ENCODE measurements around the gene PICK1.

The PICK1 gene

GRCh38 chr22:38038426-38038825 lies 18.8 kb upstream of the PICK1 start:
- Histone ChIP-seq H3K36me3 (ENCODE audit: insufficient read depth, insufficient read length, low read length) (no peaks in the 10 kb centered on the region), H3K9ac (ENCODE audit: insufficient read length, low read depth) (no peak overlapping the region), H3K4me1 (ENCODE audit: insufficient read depth, insufficient read length) (peaks cover 22% of the 10 kb centered on the region), H3K9me3 (ENCODE audit: insufficient read depth, low read length) (no peaks in the 10 kb centered on the region), H3K27me3 (ENCODE audit: insufficient read depth, insufficient read length) (no peaks in the 10 kb centered on the region), H3K4me3 (ENCODE audit: insufficient read length, low read depth) (no peak overlapping the region)
- TF ChIP-seq SUZ12 (IDR thresholded peaks at IDR 0.05; ENCODE audit: extremely low read depth, insufficient read depth, insufficient read length): no peak
- no peak for TF ChIP-seq YY1 (IDR thresholded peaks at IDR 0.05; ENCODE audit: insufficient read depth, insufficient read length)
- no peak for TF ChIP-seq ZNF274 (IDR thresholded peaks at IDR 0.05; ENCODE audit: low read depth, low read length)
- no peak for DNase-seq (ENCODE audit: low read depth, low spot score)

- no peaks in the 10 kb centered on the region for H3K27me3 ChIP-seq (ENCODE audit: insufficient read depth, insufficient read length)
- TF ChIP-seq YY1 (IDR thresholded peaks at IDR 0.05; ENCODE audit: insufficient read depth, insufficient read length) (no peak), SUZ12 (IDR thresholded peaks at IDR 0.05; ENCODE audit: extremely low read depth, insufficient read depth, insufficient read length) (no peak), ZNF274 (IDR thresholded peaks at IDR 0.05; ENCODE audit: low read depth, low read length) (no peak)
- no peaks in the 10 kb centered on the region for H3K36me3 ChIP-seq (ENCODE audit: insufficient read depth, insufficient read length, low read length)
- no peaks in the 10 kb centered on the region for H3K9me3 ChIP-seq (ENCODE audit: insufficient read depth, low read length)
- no peak for DNase-seq (ENCODE audit: low read depth, low spot score)
- H3K4me3 ChIP-seq (ENCODE audit: insufficient read length, low read depth): no peak overlapping the region
- H3K9ac ChIP-seq (ENCODE audit: insufficient read length, low read depth): no peak overlapping the region
- H3K4me1 ChIP-seq (ENCODE audit: insufficient read depth, insufficient read length): peaks cover 14% of the 10 kb centered on the region
Observed at GRCh38 chr22:38038890-38039812, 18.1 kb upstream of the PICK1 start.

- TF ChIP-seq YY1 (IDR thresholded peaks at IDR 0.05; ENCODE audit: insufficient read depth, insufficient read length): no peak
- TF ChIP-seq ZNF274 (IDR thresholded peaks at IDR 0.05; ENCODE audit: low read depth, low read length): no peak
- no peak for TF ChIP-seq SUZ12 (IDR thresholded peaks at IDR 0.05; ENCODE audit: extremely low read depth, insufficient read depth, insufficient read length)
- no peak for DNase-seq (ENCODE audit: low read depth, low spot score)
- Histone ChIP-seq H3K9ac (ENCODE audit: insufficient read length, low read depth) (no peak overlapping the region), H3K36me3 (ENCODE audit: insufficient read depth, insufficient read length, low read length) (no peaks in the 10 kb centered on the region), H3K4me1 (ENCODE audit: insufficient read depth, insufficient read length) (peaks cover 9% of the 10 kb centered on the region), H3K9me3 (ENCODE audit: insufficient read depth, low read length) (no peaks in the 10 kb centered on the region), H3K27me3 (ENCODE audit: insufficient read depth, insufficient read length) (no peaks in the 10 kb centered on the region), H3K4me3 (ENCODE audit: insufficient read length, low read depth) (no peak overlapping the region)
Observed at GRCh38 chr22:38040953-38041759, 16.0 kb upstream of the PICK1 start.

- Histone ChIP-seq H3K36me3 (ENCODE audit: insufficient read depth, insufficient read length, low read length) (no peaks in the 10 kb centered on the region), H3K9ac (ENCODE audit: insufficient read length, low read depth) (no peak overlapping the region), H3K4me1 (ENCODE audit: insufficient read depth, insufficient read length) (peaks cover 9% of the 10 kb centered on the region), H3K9me3 (ENCODE audit: insufficient read depth, low read length) (no peaks in the 10 kb centered on the region), H3K27me3 (ENCODE audit: insufficient read depth, insufficient read length) (no peaks in the 10 kb centered on the region), H3K4me3 (ENCODE audit: insufficient read length, low read depth) (no peak overlapping the region)
- no peak for DNase-seq (ENCODE audit: low read depth, low spot score)
- no peak for TF ChIP-seq SUZ12 (IDR thresholded peaks at IDR 0.05; ENCODE audit: extremely low read depth, insufficient read depth, insufficient read length)
- no peak for TF ChIP-seq ZNF274 (IDR thresholded peaks at IDR 0.05; ENCODE audit: low read depth, low read length)
- TF ChIP-seq YY1 (IDR thresholded peaks at IDR 0.05; ENCODE audit: insufficient read depth, insufficient read length): no peak
Observed at GRCh38 chr22:38041760-38042487, 15.3 kb upstream of the PICK1 start.

GRCh38 chr22:38042488-38042790 lies 14.8 kb upstream of the PICK1 start:
- H3K9me3 ChIP-seq (ENCODE audit: insufficient read depth, low read length): no peaks in the 10 kb centered on the region
- TF ChIP-seq ZNF274 (IDR thresholded peaks at IDR 0.05; ENCODE audit: low read depth, low read length) (no peak), YY1 (IDR thresholded peaks at IDR 0.05; ENCODE audit: insufficient read depth, insufficient read length) (no peak), SUZ12 (IDR thresholded peaks at IDR 0.05; ENCODE audit: extremely low read depth, insufficient read depth, insufficient read length) (no peak)
- no peak overlapping the region for H3K9ac ChIP-seq (ENCODE audit: insufficient read length, low read depth)
- DNase-seq (ENCODE audit: low read depth, low spot score): no peak
- H3K4me1 ChIP-seq (ENCODE audit: insufficient read depth, insufficient read length): peaks cover 9% of the 10 kb centered on the region
- no peaks in the 10 kb centered on the region for H3K36me3 ChIP-seq (ENCODE audit: insufficient read depth, insufficient read length, low read length)
- no peak overlapping the region for H3K4me3 ChIP-seq (ENCODE audit: insufficient read length, low read depth)
- H3K27me3 ChIP-seq (ENCODE audit: insufficient read depth, insufficient read length): no peaks in the 10 kb centered on the region

GRCh38 chr22:38043151-38044039 lies 13.8 kb upstream of the PICK1 start:
- Histone ChIP-seq H3K9ac (ENCODE audit: insufficient read length, low read depth) (no peak overlapping the region), H3K36me3 (ENCODE audit: insufficient read depth, insufficient read length, low read length) (no peaks in the 10 kb centered on the region), H3K9me3 (ENCODE audit: insufficient read depth, low read length) (no peaks in the 10 kb centered on the region), H3K27me3 (ENCODE audit: insufficient read depth, insufficient read length) (no peaks in the 10 kb centered on the region), H3K4me1 (ENCODE audit: insufficient read depth, insufficient read length) (peaks cover 9% of the 10 kb centered on the region), H3K4me3 (ENCODE audit: insufficient read length, low read depth) (no peak overlapping the region)
- no peak for TF ChIP-seq SUZ12 (IDR thresholded peaks at IDR 0.05; ENCODE audit: extremely low read depth, insufficient read depth, insufficient read length)
- DNase-seq (ENCODE audit: low read depth, low spot score): no peak
